GM12872 (cell line): ENCODE results near the gene GNAT1.

Source experiments
- CTCF ChIP-seq: IDR thresholded peaks from 3 replicates; pipeline ENCODE4 v1.5.1; 2011; ENCODE audit warnings: low read depth, mild to moderate bottlenecking, low read length, moderate library complexity; ENCODE audit not compliant: insufficient read depth

Gene GNAT1

GRCh38 chr3:50192689-50193141, 1.3 kb downstream of the GNAT1 start:
- peak; percentile 96 for TF ChIP-seq CTCF

GRCh38 chr3:50193286-50193685, 1.9 kb downstream of the GNAT1 start:
- no peak for TF ChIP-seq CTCF

- no peak for TF ChIP-seq CTCF
Measured at GRCh38 chr3:50193746-50194127, 2.3 kb downstream of the GNAT1 start.

- peak; percentile 84 for TF ChIP-seq CTCF
Measured at GRCh38 chr3:50194128-50194902, 2.9 kb downstream of the GNAT1 start.

GRCh38 chr3:50194903-50195500, 3.6 kb downstream of the GNAT1 start:
- TF ChIP-seq CTCF: no peak

GRCh38 chr3:50195501-50196252, 4.3 kb downstream of the GNAT1 start:
- TF ChIP-seq CTCF: no peak

- no peak for TF ChIP-seq CTCF
Measured at GRCh38 chr3:50196253-50196801, 4.9 kb downstream of the GNAT1 start.
